NCI-H345 (cell line): Measurements from ENCODE around the gene SIGLECL1.
"Not testable (repeated sequence)": the region's sequence is repeated elsewhere in the genome, so short reads cannot be mapped to it uniquely, and the experiment has no call there.

Experiments
- DNase-seq: peaks from one replicate; lab custom pipeline; 2025; lab: John Stamatoyannopoulos, UW

The SIGLECL1 gene

DNA sequence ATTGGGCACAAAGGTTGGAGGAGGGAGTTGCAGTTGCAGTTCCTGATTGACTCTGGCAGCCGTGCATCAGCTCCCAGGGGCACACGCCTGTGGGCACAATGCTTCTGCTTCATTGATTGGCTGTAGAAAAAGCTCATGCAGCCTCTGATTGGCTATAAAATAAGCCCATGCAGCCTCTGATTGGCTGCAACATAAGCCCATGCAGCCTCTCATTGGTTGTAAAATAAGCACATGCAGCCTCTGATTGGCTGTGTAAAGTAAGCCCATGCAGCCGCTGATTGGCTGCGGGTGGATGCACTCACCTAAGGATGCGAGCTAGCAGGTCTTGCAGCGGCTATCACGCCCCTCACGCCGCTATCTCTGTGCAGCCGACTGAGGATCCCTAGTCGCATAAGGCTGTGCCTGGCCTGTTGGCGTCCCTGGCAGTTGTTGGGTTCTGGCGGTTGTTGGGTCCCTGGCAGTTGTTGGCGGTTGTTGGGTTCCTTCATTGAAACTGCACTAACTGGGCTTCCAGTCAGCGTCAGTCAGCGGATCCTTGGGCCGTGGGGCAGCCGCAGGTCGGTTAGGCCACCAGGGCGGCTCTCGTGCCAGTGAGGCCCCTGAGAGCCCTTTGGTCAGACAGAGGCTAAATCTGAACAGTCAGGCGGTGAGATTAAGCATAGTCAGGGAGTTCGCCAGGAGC is at the start of gene SIGLECL1:
TSS of gene SIGLECL1 (plus strand) at position 295 of the 682 bp plus-strand sequence. CDS start 12,993 bp downstream, outside the sequence.
- DNase-seq: no peak

DNA sequence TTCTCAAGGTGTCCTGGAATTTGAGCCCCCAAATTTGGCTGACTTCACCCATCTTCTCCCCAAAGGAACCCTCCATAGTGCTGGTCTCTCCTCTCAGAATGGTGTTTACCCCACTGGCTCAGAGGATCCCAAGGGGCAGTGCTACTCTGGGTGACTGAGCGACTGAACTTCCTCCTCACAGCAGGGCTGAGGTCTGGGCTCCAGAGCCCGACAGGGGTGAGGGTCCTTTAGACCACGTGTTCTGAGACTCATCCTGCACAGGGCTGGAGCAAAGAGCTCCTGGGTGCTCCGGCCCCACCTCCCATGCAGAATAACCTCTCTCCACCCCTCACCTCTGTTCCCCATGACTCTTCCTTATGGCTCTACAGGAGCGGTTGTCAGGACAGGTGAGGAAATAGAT is 49.2 kb upstream of the SIGLECL1 start:
- no peak for DNase-seq

DNA sequence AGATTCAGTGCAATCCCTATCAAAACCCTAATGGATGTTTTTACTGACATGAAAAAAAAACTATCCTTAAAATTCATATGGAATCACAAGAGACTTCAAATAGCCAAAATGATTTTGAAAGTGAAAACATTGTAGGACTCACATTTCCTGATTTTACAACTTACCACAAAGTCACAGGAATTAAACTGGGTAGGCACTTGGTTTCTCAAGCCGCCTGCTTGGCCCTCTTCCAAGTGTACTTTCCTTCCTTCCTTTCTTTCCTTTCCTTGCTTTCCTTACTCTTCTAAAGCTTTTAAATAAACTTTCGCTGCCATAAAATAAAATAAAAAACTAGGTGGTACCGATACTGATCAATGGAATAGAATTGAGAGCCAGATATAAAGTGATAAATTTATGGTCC is 47.0 kb upstream of the SIGLECL1 start:
- no peak for DNase-seq

DNA sequence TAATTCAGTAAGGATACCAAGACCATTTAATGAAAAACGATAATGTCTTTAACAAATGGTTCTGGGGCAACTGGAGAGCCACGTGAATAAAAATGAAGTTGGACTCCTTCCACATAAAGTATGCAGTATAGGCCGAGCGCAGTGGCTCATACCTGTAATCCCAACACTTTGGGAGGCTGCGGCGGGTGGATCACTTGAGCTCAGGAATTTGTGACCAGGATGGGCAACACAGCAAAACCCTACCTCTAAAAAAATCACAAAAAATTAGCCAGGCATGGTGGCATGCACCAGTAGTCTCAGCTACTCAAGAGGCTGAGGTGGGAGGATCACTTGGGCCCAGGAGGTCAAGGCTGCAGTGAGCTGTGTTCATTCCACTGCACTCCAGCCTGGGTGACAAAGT is 46.6 kb upstream of the SIGLECL1 start:
- no peak for DNase-seq

DNA sequence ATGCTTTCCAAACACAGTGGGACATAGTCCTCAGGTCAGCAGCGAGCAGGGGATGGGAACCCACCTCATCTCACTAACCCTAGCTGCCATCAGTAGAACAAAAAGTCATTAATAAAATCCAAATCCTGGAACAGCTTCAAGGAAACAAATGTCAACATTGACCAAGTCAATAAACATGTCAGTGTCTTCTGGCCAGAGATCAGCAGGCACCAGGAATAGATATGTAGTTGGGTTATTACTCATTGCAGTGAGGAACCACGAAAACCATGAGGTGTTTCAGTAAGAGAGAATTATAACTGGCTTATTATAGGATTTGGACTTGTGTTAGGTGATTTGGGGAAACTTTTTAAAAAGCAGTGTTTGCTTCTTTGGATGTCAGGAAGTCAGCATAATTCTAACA is 43.1 kb upstream of the SIGLECL1 start:
- DNase-seq: no peak

DNA sequence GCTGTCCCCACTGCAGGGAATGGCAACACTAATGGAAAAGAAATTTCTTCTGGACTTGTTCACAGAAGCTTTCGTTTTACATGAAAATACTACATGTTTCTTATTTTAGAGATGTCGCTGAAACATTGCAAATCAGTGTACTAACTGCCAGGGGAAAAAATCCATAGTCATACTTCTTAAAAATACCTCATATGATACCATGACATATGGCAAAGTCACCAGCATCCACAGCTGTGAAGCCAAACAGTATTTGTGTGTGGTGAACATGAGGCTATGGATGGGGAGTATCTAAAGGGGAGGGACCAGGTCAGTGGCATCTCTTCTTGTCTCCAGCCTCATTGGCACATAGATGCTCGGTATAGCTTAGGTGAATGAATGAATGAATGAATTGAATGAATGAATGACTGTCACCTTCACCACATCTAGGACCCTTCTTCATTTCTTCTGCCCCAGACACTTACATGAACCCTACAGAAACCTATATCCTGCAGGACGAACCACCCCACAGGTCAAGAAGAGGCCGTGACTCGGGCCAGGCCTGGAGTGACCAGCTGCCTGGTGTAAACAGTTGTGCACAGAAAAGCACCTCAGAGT is 40.6 kb upstream of the SIGLECL1 start:
- no peak for DNase-seq

DNA sequence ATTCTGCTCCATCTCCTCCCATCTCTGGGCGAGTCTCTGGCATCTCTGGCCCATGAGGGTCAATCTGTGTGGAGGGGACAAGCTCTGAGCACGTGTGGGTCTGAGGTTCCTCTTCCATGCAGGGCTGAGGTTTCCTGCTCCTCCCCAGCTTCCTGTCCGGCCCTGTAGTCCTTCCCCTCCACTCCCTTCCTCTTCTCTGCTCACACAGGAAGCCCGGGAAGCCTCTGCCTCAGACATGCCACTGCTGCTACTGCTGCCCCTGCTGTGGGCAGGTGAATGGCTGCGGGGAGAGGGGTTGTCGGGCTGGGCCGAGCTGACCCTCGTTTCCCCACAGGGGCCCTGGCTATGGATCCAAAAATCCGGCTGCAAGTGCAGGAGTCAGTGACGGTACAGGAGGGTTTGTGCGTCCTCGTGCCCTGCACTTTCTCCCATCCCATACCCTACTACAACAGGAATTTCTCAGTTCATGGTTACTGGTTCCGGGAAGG is 40.0 kb upstream of the SIGLECL1 start:
- not testable (repeated sequence) for DNase-seq

DNA sequence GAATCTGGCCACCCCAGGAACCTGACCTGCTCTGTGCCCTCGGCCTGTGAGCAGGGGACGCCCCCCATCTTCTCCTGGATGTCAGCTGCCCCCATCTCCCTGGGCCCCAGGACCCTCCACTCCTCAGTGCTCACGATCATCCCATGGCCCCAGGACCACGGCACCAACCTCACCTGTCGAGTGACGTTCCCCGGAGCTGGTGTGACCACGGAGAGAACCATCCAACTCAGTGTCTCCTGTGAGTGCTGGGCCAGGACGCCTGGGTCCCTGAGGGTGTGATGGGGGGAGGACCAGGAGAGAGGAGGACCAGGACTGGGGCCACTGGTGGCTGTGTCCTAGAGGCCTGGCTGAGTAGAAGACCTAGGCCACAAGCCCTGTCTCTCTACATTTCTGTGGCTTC is 39.0 kb upstream of the SIGLECL1 start:
- DNase-seq: no peak

DNA sequence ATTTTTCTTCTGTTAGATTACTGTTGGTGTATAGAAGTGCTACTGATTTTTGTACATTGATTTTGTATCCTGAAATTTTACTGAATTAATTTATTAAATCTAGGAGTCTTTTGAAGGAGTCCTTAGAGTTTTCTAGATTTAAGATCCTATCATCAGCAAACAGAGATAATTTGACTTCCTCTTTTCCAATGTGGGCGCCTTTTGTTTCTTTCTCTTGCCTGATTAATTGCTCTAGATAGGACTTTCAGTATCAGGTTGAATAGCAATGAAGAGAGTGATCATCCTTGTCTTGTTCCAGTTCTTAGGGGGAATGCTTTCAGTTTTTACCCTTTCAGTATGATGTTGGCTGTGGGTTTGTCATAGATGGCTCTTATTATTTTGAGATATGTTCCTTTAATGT is 31.6 kb upstream of the SIGLECL1 start:
- DNase-seq: no peak

DNA sequence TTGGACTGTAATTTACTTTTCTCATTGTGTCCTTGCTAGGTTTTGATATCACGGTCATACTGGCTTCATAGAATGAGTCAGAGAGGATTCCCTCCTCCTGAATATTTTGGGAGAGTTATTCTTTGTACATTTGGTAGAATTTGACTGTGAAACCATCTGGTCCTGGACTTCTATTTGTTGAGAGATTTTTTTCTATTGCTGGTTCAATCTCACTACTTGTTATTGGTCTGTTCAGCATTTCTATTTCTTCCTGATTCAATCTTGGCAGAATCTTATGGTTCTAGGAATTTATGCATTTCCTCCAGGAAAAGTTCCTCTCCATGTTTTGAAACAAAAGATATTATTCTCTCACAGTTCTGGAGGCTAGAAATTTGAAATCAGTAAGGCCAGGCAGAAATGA is 30.9 kb upstream of the SIGLECL1 start:
- no peak for DNase-seq

DNA sequence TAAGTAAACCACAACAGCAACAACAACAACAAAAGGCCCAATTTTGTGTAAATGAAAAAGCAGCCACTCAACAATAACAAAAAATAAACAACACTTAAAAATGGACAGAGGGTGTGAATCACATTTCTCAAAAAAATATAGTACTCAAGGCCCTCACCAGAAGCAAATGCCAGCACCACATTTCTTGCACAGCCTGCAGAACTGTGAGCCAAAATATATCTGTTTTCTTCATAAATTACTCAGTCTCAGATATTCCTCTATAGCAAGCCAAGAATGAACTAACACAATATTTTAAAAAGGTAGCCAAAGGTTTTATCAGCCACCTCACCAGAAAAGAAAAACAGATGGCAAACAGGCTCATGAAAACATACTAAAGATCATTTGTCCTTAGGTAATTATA is 29.9 kb upstream of the SIGLECL1 start:
- no peak for DNase-seq

DNA sequence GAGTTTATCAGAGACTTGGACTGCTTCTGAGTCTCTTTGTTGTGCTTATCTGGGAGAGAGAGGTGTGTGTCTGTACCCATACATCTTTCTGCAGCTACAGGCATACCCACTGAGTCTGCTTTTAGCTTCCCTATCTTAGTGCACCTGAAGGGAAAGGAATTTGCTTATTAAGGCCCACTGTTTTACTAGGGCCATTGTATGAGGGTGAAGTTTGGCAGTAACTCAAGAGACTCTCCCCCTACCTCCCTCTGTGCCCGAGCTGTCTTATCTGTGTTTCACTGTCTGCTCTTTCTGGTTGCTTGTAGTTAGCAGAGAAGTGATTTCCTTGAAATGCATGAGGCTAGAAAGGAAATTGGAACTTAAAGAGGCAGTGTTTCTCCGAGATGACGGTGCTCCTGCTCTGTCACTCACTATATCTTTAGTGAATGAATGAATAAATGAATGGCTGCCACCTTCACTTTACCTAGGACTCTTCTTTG is 26.7 kb upstream of the SIGLECL1 start:
- no peak for DNase-seq

DNA sequence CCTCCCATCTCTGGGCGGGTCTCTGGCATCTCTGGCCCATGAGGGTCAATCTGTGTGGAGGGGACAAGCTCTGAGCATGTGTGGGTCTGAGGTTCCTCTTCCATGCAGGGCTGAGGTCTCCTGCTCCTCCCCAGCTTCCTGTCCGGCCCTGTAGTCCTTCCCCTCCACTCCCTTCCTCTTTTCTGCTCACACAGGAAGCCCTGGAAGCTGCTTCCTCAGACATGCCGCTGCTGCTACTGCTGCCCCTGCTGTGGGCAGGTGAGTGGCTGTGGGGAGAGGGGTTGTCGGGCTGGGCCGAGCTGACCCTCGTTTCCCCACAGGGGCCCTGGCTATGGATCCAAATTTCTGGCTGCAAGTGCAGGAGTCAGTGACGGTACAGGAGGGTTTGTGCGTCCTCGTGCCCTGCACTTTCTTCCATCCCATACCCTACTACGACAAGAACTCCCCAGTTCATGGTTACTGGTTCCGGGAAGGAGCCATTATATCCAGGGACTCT is 25.9 kb upstream of the SIGLECL1 start, which contains the start of gene CD33:
TSS of gene CD33 (plus strand) at position 183 of the 496 bp plus-strand sequence. CDS start at position 222, 39 bp downstream.
- DNase-seq: not testable (repeated sequence)

DNA sequence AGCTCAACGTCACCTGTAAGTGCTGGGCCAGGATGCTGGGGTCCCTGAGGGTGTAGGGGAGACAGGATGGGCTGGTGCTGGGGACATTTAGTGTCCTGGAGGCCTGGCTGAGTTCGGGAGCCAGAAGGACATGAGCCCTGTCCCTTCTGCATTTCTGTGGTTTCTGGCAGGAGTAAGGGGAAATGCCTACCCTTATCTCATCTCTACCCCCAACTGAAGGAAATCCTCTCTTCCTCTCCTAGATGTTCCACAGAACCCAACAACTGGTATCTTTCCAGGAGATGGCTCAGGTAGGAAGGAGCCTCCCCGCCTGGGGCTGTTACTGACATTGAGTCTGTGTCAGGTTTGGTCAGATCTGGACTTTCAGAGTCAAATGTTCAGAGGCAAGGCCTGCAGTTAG is 24.8 kb upstream of the SIGLECL1 start:
- DNase-seq: no peak

DNA sequence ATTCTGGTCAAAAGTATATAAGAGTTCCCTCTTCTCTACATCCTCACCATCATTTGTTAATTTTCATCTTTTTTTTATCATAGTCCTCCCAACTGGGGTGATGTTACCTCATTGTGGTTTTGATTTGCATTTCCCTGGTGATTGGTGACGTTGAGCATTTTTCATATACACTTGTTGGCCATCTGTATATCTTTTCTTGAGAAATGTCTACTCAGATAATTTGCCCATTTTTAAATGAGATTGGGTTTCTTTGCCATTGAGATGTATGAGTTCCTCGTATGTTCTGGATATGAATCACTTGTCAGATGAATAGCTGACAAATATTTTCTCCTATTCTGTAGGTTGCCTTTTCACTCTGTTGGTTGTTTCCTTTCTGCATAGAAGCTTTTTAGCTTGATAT is 23.6 kb upstream of the SIGLECL1 start:
- DNase-seq: no peak

DNA sequence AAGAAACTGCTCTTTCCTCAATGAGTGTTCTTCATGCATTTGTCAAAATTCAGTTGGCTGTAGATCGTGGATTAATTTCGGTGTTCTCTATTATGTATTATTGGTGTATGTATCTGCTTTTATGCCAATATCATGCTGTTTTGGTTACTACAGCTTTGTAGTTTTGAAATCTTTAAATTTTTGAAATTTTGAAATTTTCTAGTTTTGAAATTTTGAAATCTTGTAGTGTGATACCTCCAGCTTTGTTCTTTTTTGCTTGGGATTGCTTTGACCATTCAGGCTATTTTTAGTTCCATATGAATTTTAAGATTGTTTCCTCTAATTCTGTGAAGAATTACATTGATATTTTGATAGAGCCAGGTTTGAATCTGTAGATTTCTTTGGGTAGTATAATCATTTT is 22.9 kb upstream of the SIGLECL1 start:
- DNase-seq: no peak

DNA sequence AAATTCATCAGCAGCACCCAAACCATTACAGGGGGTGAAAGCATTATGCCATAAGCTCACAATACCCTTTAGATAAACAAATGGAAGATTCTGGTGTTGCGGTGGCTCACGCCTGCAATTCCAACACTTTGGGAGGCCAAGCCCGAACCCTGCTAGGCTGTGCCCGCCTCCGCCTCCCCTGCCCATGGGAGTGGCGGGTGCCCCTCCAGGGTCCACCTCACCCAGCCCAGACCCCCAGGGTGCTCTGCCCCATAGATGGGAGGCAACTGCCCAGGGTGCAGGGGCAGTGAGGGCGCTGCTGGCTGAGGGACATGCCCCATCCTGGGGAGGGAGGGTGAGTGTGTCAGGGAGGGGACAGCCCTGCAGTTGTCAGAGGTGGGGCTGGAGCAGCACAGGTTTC is 10.0 kb upstream of the SIGLECL1 start:
- DNase-seq: no peak

DNA sequence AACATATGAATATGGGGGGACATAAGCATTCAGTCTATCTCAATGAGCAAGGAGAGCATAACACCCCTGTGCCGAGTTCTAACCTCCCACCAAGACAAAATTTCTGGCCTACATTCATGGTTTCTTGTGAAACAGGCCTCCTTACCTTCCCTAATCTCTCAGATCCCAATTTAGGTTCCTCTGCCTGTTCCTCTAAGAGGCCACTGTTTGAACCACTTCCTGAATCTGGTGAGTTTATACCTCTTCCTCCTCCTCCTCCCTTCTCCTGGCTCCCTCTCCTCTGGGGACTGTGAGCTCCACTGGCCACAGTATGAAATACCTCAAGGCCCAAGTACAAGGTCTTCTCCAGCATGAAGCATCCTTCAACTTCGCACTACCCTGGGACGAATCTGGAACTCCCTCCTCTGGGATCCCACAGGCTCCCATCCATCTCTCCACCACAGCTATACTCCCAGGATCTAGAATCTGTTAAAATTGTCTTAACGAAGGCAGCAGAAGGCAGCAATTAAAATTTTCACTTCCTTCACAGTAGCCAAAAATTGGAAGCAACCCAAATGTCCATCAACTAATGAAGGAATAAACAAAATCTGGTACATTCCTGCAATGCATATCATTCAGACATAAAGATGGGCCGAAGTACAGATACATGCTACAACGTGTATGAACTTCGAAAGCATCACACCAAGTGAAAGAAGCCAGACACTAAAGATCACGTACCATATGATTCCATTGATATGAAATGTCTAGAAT is 7.8 kb upstream of the SIGLECL1 start:
- DNase-seq: no peak

DNA sequence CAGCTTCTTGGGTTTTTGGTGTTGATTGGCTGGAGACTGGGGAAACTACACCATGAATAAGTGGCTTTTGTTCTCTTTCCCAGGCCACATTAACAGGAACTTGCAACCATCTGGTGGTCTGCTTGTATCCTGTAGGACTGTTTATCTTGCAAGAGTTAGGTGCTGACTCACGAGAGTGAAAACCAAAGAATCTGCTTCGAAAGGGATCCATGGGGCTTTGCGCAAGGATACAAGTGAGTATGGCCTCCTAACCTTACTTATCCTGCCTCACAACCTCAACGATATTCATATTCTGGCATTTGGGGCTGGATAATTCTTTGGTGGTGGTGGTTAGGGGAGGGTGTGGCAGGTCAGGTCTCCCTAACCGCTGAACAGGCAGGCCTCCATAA is 4.7 kb upstream of the SIGLECL1 start:
- DNase-seq: no peak

DNA sequence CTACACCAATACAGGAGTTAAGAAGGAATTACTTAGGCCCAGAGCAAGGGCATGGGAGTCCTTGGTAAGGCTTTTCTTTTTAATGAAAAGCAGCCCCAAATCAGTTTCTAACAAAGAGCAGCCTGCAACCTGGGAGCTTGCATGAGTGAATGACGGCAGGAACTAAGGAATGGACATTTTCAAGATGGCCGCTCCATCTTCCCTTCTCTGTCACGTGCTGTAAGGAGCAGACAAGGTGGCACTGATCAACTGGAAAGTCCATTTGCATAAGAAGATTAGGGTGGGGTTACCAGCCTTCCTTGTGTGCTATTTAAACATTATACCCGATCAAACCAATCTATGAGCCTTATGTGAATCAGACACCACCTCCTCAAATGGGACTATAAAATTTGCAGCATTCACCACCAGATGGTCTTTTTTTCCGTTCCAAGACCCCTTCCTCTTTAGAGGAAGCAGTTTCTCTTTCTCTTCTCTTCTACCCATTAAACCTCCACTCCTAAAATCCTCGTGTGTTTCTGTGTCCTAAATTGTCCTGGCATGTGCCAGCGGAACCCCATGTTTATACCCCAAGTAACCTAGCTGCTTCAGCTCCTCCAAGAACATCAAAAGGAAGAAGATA is 2.8 kb upstream of the SIGLECL1 start:
- no peak for DNase-seq

DNA sequence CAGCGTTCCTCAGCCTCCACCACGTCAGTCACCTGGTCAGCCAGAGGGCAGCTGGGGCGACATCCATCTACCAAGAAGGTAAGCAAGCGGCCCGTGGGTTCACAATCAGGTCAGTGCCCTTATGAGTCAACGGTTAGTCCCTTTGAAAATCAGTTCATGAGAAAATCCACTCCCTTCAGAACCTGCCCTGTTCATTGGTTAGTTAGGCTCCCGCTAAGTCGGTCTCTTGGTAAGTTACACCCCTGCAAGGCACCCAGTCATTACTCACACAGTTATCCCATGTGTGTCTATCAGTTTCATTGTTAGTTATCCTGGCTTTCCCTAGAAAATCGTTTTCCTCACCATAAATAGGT is 564 bp downstream of the SIGLECL1 start:
- DNase-seq: no peak

DNA sequence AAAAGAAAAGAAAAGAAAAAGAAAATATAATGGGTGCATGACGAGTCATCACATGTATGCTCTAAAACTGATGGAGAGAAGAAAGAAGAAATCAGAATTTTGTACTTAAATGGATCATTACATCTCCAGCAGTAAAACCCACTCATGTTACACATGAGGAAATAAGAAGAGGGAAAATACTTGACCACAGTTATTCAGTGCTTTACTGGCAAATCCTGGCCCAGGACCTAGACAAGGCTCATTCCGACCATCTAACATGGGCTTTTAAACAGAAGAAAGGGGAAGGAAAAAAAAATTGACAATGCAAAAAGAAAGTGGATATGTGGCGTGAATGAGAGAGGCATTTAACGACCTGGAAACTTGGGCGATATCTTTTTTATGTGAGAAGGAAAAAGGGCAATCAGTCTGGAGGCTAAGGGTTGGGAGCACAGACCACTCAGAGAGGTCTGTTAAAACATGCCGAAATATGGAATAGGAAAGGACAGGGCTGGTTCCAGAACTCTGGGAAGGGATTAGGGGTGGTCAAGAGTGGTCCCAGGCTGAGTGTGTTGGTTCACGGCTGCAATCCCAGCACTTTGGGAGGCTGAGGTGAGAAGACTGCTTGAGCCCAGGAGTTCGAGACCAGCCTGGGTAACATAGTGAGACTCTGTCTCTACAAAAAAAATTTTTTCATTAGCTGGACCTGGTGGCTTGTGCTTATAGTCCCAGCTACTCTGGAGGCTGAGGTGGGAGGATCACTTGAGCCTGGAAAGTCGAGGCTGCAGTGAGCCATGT is 1.6 kb downstream of the SIGLECL1 start:
- no peak for DNase-seq
